GM12864 (cell line): ENCODE results near the gene WDR86.

Source experiments
- DNase-seq: peaks from one replicate; pipeline ENCODE4 v3.0.0-alpha.2; 2011; ENCODE audit warnings: low read depth
- H3K4me3 ChIP-seq: 2 replicates; pipeline ENCODE4 v1.5.1; 2011; ENCODE audit warnings: mild to moderate bottlenecking, low read depth, low read length, control low read depth
- TF ChIP-seq, protein P1 (sequence below): IDR thresholded peaks from 2 replicates; pipeline ENCODE4 v1.5.1; 2011; ENCODE audit warnings: low read depth, mild to moderate bottlenecking, moderate library complexity, low read length, control low read depth, inconsistent platforms; ENCODE audit errors: missing control alignments

Gene WDR86

DNA sequence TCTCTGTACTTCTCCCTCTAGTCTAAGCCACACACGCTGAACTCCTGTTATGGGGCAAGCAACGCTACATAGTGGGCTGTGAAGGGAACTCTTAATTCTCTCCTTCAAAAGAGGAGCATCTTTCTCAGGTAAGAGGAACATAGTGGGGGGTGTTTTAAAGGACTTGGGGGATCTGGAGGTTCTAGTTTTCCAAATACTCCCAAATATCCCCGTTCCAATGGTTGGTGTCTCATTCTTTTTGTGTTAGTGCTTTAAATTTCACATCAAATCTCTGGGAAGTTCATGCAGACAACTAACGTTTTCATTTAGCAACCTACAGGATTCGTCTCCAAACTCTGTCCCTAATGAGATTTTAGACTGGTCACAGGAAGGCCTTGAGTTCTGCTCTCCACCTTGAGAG, 12.4 kb upstream of the WDR86 start:
- no peak for DNase-seq
- TF ChIP-seq, protein P1, sequence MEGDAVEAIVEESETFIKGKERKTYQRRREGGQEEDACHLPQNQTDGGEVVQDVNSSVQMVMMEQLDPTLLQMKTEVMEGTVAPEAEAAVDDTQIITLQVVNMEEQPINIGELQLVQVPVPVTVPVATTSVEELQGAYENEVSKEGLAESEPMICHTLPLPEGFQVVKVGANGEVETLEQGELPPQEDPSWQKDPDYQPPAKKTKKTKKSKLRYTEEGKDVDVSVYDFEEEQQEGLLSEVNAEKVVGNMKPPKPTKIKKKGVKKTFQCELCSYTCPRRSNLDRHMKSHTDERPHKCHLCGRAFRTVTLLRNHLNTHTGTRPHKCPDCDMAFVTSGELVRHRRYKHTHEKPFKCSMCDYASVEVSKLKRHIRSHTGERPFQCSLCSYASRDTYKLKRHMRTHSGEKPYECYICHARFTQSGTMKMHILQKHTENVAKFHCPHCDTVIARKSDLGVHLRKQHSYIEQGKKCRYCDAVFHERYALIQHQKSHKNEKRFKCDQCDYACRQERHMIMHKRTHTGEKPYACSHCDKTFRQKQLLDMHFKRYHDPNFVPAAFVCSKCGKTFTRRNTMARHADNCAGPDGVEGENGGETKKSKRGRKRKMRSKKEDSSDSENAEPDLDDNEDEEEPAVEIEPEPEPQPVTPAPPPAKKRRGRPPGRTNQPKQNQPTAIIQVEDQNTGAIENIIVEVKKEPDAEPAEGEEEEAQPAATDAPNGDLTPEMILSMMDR, result no peak
- no peak overlapping the region for H3K4me3 ChIP-seq

DNA sequence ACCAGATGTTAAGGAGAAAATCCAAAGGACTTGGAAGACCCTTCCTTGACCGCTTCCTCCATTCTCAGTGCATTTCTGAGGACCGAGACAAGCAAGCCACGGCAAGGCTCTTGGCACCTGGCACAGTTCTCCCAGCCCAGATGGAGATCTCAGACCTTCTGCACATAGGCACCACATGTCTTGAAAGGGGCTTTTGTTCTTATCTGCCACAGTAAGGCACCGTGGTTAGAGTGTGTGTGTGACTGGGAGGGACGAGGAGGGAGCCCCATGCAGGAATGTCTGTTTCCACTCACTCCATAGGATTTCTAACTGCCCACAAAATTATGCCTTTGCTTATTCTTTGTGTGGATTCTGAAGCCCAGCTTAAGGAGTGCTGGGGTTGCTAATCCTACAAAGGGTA, 10.3 kb upstream of the WDR86 start:
- no peak overlapping the region for H3K4me3 ChIP-seq
- TF ChIP-seq, protein P1, result no peak
- DNase-seq, result no peak

DNA sequence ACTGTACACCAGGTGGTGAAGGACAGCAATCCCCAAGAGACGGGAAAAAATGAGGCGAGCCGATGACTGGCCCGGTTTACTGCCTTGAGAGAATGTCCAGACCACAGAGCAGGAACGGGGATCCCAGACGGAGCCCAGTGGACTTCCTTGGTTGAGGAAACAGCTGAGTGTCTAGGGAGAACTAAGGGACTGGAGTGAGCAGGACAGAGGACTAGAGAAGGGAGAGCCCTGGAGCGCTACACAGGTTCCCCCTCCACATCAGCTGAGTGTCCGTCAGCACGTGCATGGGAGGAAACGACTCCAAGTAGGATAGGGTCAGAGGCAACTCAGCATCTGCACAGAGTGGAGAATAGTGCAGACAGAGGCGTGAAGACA, 7.1 kb upstream of the WDR86 start:
- TF ChIP-seq, protein P1, result no peak
- H3K4me3 ChIP-seq, result no peak overlapping the region
- no peak for DNase-seq

DNA sequence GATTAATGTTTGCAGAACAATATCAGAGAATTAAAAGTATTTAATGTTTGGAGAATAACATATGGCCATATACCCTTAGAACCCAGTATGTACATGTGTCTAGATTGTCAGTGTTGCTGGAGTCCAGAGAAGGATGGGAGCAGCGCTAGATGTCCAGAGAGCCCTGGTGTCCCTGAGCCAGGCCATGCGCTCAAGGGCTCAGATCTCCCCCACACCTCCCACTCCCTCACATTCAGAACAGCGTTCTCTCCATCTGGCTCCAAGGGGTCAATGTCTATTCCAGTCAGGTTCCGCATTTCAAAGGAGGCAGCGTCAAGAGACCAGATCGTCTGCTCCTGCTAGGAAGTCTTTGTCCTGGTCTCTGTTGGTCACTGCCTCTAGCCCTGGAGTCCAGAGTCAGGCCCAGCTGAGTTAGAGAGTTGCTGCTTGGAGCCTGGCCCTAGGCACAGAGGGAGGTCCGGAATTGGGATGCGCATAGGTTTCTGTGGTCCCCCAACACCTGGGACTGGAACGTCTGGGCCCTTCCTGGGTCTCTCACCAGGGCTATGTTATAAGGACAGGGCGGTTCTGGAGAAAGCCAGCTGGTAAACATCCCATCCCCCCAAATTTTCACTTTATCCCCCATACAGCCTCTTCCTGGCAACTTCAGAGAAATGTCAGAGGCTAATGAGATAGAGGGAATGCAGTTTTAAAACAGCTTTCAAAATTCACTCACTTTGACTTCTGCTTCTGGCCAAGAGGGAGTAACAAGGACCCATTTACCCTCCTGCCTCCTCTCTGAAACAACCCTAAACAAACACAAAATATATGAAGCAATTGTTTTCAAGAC, 6.5 kb upstream of the WDR86 start:
- TF ChIP-seq, protein P1, result no peak
- no peak for DNase-seq
- H3K4me3 ChIP-seq, result no peak overlapping the region

DNA sequence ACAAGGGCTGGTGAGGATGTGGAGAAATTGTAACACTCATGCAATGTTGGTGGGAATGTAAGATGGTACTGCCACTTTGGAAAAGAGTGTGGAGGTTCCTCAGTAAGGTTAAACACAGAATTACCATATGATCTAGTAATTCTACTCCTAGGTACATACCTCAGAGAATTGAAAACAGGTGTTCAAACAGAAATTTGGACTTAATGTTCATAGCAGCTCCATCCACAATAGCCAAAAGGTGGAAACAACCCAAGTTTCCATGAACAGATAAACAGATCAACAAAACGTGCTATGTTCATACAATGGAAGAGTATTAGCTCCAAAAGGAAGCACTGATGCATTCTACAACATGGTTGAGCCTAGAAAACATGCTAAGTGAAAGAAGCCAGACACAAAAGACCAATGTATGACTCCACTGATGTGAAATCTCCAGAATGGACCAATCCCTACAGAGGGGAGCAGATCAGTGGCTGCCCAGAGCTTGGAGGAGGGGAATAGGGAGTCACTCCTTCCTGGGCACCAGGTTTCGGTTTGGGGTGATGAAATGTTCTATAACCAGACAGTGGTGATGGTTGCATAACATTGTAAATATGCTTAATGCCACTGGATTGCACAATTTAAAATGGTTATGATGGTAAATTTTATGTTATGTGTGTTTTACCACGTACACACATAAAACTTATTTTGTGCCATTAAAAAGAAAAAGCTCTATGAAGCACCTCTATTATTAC, 5.7 kb upstream of the WDR86 start:
- no peak for DNase-seq
- H3K4me3 ChIP-seq, result no peak overlapping the region
- TF ChIP-seq, protein P1, result no peak

DNA sequence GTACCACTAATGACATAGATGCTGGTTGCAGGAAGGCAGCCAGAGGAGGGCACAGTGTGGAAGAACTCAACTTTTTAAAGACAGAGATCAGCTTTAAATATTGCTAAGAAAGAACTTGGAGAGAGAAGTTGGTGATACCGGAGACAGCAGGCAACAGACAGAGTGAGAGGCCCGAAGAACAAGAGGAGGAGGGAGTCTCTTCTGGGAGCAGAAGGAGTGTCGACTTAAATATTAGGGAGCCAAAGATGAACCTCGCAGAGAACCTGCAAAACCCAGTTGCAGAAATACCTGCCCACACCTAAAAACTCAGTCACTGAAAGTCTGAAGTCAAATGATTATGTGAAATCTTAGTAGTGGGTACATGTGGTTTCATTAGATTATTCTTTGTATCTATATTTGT, 3.4 kb upstream of the WDR86 start:
- TF ChIP-seq, protein P1, result no peak
- DNase-seq, result no peak
- H3K4me3 ChIP-seq, result no peak overlapping the region

DNA sequence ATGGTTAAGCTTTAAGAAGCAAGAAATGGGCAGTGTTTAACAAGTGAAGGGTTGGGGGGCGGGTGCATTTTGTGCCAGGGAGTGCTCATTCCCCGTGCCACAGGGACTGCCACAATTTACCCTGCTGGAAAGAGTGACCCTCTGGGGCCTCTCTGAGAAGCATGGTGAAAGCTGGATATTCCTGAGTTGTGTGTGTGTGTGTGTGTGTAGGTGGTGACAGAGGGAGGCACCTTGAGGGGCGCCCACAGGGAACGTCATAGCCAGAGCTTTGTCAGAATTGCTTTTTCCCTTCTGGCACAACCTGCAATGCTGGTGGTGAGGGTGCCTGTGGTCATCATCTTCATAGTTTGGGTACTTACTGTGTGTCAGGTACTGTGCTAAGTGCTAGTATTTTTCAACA, 2.5 kb upstream of the WDR86 start:
- H3K4me3 ChIP-seq, result no peak overlapping the region
- TF ChIP-seq, protein P1, result no peak
- no peak for DNase-seq
